Measurements from ENCODE around the gene MAGI2. TPM values are rescaled to one million over a fixed set of nuclear protein-coding genes. Genes with fewer than 3 reads are reported as not detected.

MAGI2 gene
- polyA plus RNA-seq, 3 donors from 2014 or later, result not detected

DNA sequence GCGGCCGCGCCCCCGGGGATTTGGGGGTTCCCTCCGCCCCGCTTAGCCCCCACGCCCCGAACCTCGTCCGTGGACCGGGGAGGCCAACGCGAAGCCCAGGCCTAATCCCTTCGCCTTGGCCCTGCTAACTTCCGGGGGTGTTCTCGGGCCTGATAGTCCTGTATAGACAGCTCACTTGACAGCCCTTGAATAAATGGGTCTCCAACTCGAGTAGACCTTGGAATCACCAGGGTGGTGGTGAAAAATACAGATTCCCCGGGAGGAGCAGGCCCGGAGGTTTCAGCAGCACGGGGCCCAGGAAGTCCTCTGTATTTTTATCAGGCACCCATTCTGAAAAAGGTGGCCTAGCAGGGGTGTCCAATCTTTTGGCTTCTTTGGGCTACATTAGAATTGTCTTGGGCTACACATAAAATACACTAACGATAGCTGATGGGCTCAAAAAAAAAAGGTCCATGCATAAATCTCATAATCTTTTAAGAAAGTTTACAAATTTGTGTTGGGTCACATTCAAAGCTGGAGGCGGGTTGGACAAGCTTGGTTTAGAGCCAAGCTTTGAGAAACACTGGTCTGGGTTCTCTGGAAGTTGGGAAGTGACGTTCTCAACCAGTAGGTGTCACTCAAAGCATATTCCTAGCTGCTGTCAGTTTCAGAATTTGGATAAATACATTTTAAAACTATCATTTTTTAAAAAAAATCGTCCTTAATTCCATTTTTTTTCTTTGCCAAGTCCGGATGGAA lies 1433.2 kb downstream of the MAGI2 start:
- Mint-ChIP-seq H3K4me1 (peaks cover 17 to 22% of the 10 kb centered on the region in 2 donors), H3K27me3 (ENCODE audit: low read depth in 3 of 3) (peaks cover 4 to 5% (median 4%) of the 10 kb centered on the region in 3 donors), H3K4me3 (peak overlapping the region; percentile 77 to 87 (median 84)), H3K27ac (peak overlapping the region; percentile 80 to 91 (median 87)), H3K36me3 (no peaks in the 10 kb centered on the region), H3K9me3 (no peaks in the 10 kb centered on the region)
- peak; percentile 28 to 35 (median 34) for DNase-seq

DNA sequence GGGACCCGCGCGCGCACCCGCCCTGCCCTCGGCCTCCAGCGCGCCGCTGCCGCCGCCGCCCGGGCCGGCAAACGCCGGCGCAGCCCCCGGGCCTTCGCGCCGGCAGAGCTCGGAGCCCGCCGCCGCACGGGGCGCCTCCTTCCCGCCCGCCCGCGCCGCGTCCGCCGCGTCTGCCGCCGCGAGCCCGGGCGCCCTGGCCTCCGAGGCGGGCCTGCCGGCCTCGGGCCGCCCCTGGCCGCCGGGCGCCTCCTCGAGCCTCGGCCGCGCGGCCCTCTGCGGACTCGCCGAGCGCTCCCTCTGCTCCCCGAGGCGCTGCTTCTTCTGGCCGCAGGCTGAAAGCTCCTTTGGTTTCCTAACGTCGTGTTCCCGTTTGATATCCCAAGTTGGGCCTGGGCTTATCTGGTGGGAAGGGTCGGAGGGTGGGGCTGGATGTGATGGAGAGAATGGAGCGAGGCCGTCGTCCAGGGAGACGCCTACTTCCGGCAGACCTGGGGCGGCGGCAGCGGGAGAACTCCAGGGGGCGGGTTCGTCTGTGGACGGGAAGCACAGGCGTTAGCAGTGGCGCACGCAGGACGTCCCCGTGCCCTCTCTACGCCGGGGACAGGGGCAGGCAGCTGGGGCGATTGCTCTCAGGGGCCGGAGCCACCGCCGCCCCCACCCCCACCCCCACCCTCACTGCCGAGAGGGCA lies 1433.9 kb downstream of the MAGI2 start:
- Mint-ChIP-seq H3K4me3 (peak overlapping the region; percentile 88 to 92 (median 89)), H3K36me3 (no peaks in the 10 kb centered on the region), H3K27me3 (ENCODE audit: low read depth in 3 of 3) (peaks cover 4 to 8% (median 4%) of the 10 kb centered on the region in 3 donors), H3K9me3 (no peaks in the 10 kb centered on the region), H3K4me1 (peaks cover 17 to 22% of the 10 kb centered on the region in 2 donors), H3K27ac (peak overlapping the region; percentile 58 to 92 (median 79))
- peak; percentile 43 to 52 (median 49) for DNase-seq

DNA sequence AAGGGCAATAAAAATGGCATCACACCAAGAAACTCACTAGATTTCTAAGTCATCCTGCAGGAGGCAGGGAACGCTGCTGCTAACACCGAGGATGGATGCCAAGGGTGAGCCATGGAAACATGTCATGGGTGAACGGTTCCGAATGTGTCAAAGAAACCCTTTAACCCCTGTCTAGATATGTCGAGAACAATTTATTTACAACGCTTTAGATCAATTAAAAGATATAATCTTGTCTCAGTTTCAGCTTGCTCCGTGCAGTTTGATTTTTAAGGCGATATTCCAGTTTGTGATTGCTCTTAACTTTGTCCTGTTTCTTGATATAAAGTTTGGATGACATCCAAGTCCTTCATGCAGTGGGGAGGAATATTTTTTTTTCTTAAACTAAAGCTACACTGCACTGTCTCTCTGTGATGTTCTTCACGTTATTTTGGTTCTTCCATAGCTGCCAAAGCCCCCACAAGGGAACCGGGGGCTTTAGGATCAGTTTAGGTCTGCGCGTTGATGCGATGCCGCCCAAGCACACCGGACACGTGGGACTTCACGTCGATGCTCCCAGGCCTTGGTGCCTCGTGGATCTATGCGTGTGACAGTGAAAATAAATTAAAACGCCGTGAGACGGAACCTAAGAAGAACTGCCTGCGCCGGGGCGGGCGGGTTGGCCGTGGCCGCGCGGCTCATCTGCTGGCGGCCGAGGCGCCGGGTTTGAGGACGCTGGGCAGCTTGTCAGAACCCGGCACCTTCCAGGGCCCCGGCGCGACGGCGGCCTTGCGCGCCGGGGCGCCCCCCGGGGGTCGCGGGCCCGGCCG lies 1434.6 kb downstream of the MAGI2 start:
- H3K4me1 Mint-ChIP-seq, result peaks cover 17 to 22% of the 10 kb centered on the region in 2 donors
- peak overlapping the region; percentile 85 to 90 (median 89) for H3K4me3 Mint-ChIP-seq
- H3K9me3 Mint-ChIP-seq, result no peaks in the 10 kb centered on the region
- H3K27ac Mint-ChIP-seq, result peak overlapping the region in 4 of 6 donors; percentile 84 to 93 (median 86)
- H3K36me3 Mint-ChIP-seq, result no peaks in the 10 kb centered on the region
- peaks cover 4 to 11% (median 4%) of the 10 kb centered on the region in 3 donors for H3K27me3 Mint-ChIP-seq (ENCODE audit: low read depth in 3 of 3)
- DNase-seq, result peak in 2 of 3 donors; percentile 4 to 17

- Mint-ChIP-seq H3K9me3 (no peaks in the 10 kb centered on the region), H3K4me3 (peak overlapping the region; percentile 41 to 76 (median 64)), H3K27me3 (ENCODE audit: low read depth in 3 of 3) (peaks cover 4 to 11% (median 5%) of the 10 kb centered on the region in 3 donors), H3K27ac (peak overlapping the region in 4 of 6 donors; percentile 18 to 62 (median 38)), H3K36me3 (peaks cover 0 to 2% (median 0%) of the 10 kb centered on the region in 3 donors), H3K4me1 (peaks cover 17 to 22% of the 10 kb centered on the region in 2 donors)
- no peak for DNase-seq
Observed at GRCh38 chr7:78017591-78018100, 1435.8 kb downstream of the MAGI2 start.

DNA sequence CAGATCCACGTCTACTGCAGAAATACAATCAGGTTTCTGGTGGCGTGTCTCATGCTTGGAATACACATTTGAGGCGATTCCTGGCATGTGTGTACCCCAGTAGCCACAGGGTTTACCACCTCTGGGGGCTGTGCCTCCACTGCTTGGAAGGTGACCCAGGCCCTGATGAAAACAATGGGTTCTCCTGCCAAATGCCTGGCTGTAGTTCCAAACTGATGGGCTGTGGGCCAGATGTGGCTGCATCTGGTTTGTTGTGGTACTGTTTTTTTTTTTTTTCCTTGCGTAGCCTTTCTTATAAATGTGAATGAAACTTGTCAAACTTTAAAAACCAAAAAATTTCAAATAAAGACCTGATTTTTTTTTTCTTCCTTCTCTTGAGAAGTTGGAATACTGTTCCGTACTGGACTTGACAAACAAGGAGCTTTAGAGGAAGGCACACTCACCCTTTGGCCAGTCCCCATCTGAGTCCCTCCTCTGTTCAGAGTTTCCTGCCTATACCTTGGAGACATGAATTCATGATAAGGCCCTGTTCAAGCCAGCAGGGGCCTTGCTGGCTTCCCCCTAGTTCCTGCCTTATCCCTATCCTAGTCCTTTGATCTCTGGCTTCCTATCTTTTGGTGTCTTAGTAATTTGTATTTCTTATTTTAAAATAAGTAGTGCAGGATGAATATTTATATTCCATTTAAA lies 1437.8 kb downstream of the MAGI2 start:
- no peaks in the 10 kb centered on the region for H3K9me3 Mint-ChIP-seq
- H3K27me3 Mint-ChIP-seq (ENCODE audit: low read depth in 3 of 3), result peaks cover 4 to 16% (median 7%) of the 10 kb centered on the region in 3 donors
- peaks cover 0 to 3% (median 0%) of the 10 kb centered on the region in 3 donors for H3K36me3 Mint-ChIP-seq
- no peak overlapping the region for H3K27ac Mint-ChIP-seq
- peaks cover 17 to 21% of the 10 kb centered on the region in 2 donors for H3K4me1 Mint-ChIP-seq
- H3K4me3 Mint-ChIP-seq, result no peak overlapping the region
- DNase-seq, result no peak

DNA sequence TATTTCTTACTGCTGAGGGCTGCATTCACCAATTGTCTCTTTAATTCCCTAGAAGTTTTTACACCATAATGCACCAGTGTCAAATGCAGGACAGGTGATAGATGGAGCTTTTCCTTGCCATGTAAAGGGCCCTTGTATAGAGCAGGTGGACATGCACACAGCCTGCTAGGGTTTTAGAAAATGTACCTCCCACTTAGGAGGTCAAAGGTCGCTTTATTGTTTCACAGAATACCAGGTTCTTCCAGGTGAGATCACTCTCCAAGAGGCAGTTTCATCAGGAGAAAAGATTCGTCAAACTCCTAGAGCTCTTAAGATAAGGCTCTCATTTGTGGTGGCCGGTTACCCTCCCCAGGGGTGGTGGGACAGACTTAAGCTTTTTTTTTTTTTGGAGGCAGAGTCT lies 1439.1 kb downstream of the MAGI2 start:
- Mint-ChIP-seq H3K27ac (no peak overlapping the region), H3K9me3 (no peaks in the 10 kb centered on the region), H3K27me3 (ENCODE audit: low read depth in 3 of 3) (peaks cover 0 to 16% (median 7%) of the 10 kb centered on the region in 3 donors), H3K4me3 (no peak overlapping the region), H3K36me3 (peaks cover 0 to 3% (median 0%) of the 10 kb centered on the region in 3 donors), H3K4me1 (peaks cover 7 to 15% of the 10 kb centered on the region in 2 donors)
- no peak for DNase-seq

GRCh38 chr7:78013386-78013785 lies 1440.1 kb downstream of the MAGI2 start:
- H3K9me3 Mint-ChIP-seq, result no peaks in the 10 kb centered on the region
- no peak overlapping the region for H3K27ac Mint-ChIP-seq
- peaks cover 0 to 3% (median 0%) of the 10 kb centered on the region in 3 donors for H3K36me3 Mint-ChIP-seq
- no peak for DNase-seq
- H3K4me1 Mint-ChIP-seq, result peaks cover 3 to 8% of the 10 kb centered on the region in 2 donors
- H3K27me3 Mint-ChIP-seq (ENCODE audit: low read depth in 3 of 3), result peaks cover 0 to 16% (median 3%) of the 10 kb centered on the region in 3 donors
- no peak overlapping the region for H3K4me3 Mint-ChIP-seq

DNA sequence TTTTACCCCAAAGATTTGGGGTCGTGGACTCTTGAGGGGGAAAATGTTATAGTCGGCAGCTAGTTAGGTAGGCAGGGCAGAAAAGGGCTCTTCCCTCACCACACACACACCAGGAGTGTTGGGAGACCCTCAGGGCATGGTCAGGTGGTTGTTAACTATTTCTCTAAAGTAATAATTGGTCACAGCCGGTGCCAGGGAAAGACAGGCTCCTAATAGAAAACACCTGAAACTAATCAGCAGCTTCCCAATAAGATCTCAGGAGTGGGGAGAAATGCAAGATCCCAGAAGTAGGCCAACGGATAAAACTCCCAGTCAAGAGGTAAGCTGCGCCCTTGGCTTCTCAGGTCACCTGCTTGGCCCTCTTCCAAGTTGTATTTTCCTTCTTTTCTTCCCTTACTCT lies 1441.8 kb downstream of the MAGI2 start:
- peaks cover 0 to 15% (median 3%) of the 10 kb centered on the region in 3 donors for H3K27me3 Mint-ChIP-seq (ENCODE audit: low read depth in 3 of 3)
- no peaks in the 10 kb centered on the region for H3K9me3 Mint-ChIP-seq
- H3K4me3 Mint-ChIP-seq, result no peak overlapping the region
- H3K27ac Mint-ChIP-seq, result no peak overlapping the region
- no peaks in the 10 kb centered on the region for H3K4me1 Mint-ChIP-seq
- no peak for DNase-seq
- H3K36me3 Mint-ChIP-seq, result peaks cover 0 to 3% (median 0%) of the 10 kb centered on the region in 3 donors

DNA sequence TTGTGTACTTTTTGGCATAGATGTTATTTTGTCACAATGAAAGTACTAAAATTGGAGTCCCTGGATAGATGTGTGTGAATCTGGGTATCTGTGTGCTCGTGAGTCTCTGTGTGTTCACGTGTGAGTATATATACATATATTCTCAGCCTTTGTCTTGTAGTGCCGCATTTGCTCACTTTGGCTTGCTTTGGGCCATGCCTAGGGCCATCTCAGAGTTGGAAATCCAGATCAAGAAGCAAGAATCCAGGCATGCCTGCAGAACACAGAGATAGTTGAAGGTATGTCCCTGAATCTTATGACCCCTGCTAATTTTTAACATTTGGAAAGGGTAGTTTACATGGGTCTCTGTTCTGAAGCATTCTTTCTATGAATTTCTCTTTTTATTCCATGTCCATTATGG lies 1446.2 kb downstream of the MAGI2 start:
- H3K4me1 Mint-ChIP-seq, result no peaks in the 10 kb centered on the region
- H3K36me3 Mint-ChIP-seq, result no peaks in the 10 kb centered on the region
- no peak overlapping the region for H3K27ac Mint-ChIP-seq
- H3K9me3 Mint-ChIP-seq, result no peaks in the 10 kb centered on the region
- no peak overlapping the region for H3K4me3 Mint-ChIP-seq
- peaks cover 0 to 12% (median 2%) of the 10 kb centered on the region in 3 donors for H3K27me3 Mint-ChIP-seq (ENCODE audit: low read depth in 3 of 3)
- no peak for DNase-seq

- no peak for DNase-seq
- Mint-ChIP-seq H3K9me3 (no peaks in the 10 kb centered on the region), H3K27me3 (ENCODE audit: low read depth in 3 of 3) (peaks cover 0 to 10% (median 0%) of the 10 kb centered on the region in 3 donors), H3K4me1 (no peaks in the 10 kb centered on the region), H3K27ac (no peak overlapping the region), H3K36me3 (no peaks in the 10 kb centered on the region), H3K4me3 (no peak overlapping the region)
Observed at GRCh38 chr7:78006063-78006755, 1447.3 kb downstream of the MAGI2 start.

DNA sequence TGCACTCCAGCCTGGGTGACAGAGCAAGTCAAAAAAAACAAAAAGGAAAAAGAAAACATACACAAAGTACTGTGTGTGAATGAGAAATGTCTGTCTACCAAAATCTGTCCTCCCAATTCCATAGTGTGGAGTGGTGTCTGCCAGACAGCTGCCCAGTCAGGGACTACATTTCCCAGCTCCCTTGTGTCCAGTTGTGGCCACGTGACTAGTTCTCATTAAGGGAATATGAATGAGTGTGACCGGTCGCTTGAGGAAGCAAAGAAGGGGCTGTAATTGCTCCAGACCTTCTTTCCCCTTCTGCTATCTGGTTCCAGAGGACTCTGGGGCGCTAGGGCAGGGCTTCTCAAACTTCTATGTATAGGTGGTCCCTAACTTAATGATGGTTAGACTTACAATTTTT lies 1450.8 kb downstream of the MAGI2 start:
- no peaks in the 10 kb centered on the region for H3K4me1 Mint-ChIP-seq
- H3K36me3 Mint-ChIP-seq, result no peaks in the 10 kb centered on the region
- no peaks in the 10 kb centered on the region for H3K9me3 Mint-ChIP-seq
- DNase-seq, result no peak
- H3K27me3 Mint-ChIP-seq (ENCODE audit: low read depth in 3 of 3), result peaks cover 0 to 8% (median 0%) of the 10 kb centered on the region in 3 donors
- no peak overlapping the region for H3K27ac Mint-ChIP-seq
- H3K4me3 Mint-ChIP-seq, result no peak overlapping the region

GRCh38 chr7:78002021-78002420 lies 1451.4 kb downstream of the MAGI2 start:
- H3K4me3 Mint-ChIP-seq, result no peak overlapping the region
- no peak for DNase-seq
- H3K4me1 Mint-ChIP-seq, result no peaks in the 10 kb centered on the region
- H3K27ac Mint-ChIP-seq, result no peak overlapping the region
- no peaks in the 10 kb centered on the region for H3K36me3 Mint-ChIP-seq
- H3K9me3 Mint-ChIP-seq, result no peaks in the 10 kb centered on the region
- peaks cover 0 to 3% (median 2%) of the 10 kb centered on the region in 3 donors for H3K27me3 Mint-ChIP-seq (ENCODE audit: low read depth in 3 of 3)

Data from immature natural killer cell (primary cell).